Measurements from ENCODE around the gene EXD2. TPM values are rescaled to one million over a fixed set of nuclear protein-coding genes. Genes with fewer than 3 reads are reported as not detected.

Gene EXD2
- total RNA-seq, 2 experiments from 2014 or later = 10.5 to 11.5 TPM

DNA sequence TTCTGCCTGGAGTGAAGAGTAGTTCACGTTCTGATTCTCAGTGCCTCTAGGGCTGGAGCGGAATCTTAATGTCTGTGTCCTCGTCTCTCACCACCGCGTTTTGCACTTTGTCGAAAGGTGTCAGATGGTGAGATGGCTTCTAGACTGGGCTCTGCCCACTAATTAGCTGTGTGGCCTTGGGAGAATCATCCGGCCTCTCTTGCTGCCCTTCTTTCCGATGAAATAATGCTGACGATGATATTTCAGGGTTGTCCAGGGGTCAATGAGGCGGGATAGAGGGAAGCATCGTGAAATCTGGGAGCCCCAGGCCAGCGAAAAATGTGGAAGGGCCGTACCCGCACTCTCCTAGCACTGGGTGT, 67.8 kb downstream of the EXD2 start:
- H3K36me3 Mint-ChIP-seq = no peaks in the 10 kb centered on the region
- ChIA-PET POLR2A (no interaction called here), CTCF (interaction anchor here (1.3 to 6.7 kb wide), 3 partner anchors 16 to 200 kb away, joined by 3 to 42 read pairs (median 4); no protein-coding TSS in a partner anchor)
- intact Hi-C loops (cut with micrococcal nuclease) = no loop called here
- no peaks in the 10 kb centered on the region for H3K9me3 Mint-ChIP-seq
- peaks cover 43% of the 10 kb centered on the region for H3K27me3 Mint-ChIP-seq
- H3K27ac Mint-ChIP-seq = no peak overlapping the region
- DNase-seq = no peak
- no peak overlapping the region for H3K4me3 Mint-ChIP-seq
- H3K4me1 Mint-ChIP-seq (ENCODE audit: low read depth) = peaks cover 4% of the 10 kb centered on the region

- POLR2A ChIA-PET = no interaction called here
Measured at GRCh38 chr14:69259527-69260189, 68.4 kb downstream of the EXD2 start, which contains the start of gene GALNT16. GALNT16 (plus strand) TSS chr14:69260158; CDS start chr14:69260291, 133 bp downstream.

GRCh38 chr14:69260190-69260860, 69.0 kb downstream of the EXD2 start:
- no peak overlapping the region for H3K27ac Mint-ChIP-seq
- POLR2A ChIA-PET = no interaction called here
- peak overlapping the region; percentile 50 for H3K4me3 Mint-ChIP-seq
- CTCF ChIA-PET = interaction anchor here (0.6 to 6.7 kb wide), 9 partner anchors 17 to 204 kb away, joined by 3 to 42 read pairs (median 4); no protein-coding TSS in a partner anchor
- no peaks in the 10 kb centered on the region for H3K9me3 Mint-ChIP-seq
- peak; percentile 22 for DNase-seq
- H3K27me3 Mint-ChIP-seq = peaks cover 45% of the 10 kb centered on the region
- no peaks in the 10 kb centered on the region for H3K36me3 Mint-ChIP-seq
- H3K4me1 Mint-ChIP-seq (ENCODE audit: low read depth) = peaks cover 4% of the 10 kb centered on the region
- intact Hi-C loops (cut with micrococcal nuclease) = no loop called here

More at GRCh38 chr14:69259527-69260189, 68.4 kb downstream of the EXD2 start, which contains the start of gene GALNT16:
- no peak for DNase-seq
- H3K27me3 Mint-ChIP-seq = peaks cover 43% of the 10 kb centered on the region
- CTCF ChIA-PET = interaction anchor here (0.9 to 6.7 kb wide), 5 partner anchors 16 to 200 kb away, joined by 3 to 42 read pairs (median 4); no protein-coding TSS in a partner anchor
- no peaks in the 10 kb centered on the region for H3K9me3 Mint-ChIP-seq
- peak within 1 kb of the TSS; percentile 50 for H3K4me3 Mint-ChIP-seq
- no peaks in the 10 kb centered on the region for H3K36me3 Mint-ChIP-seq
- H3K27ac Mint-ChIP-seq = no peak within 1 kb of the TSS
- intact Hi-C loops (cut with micrococcal nuclease) = no loop called here
- H3K4me1 Mint-ChIP-seq (ENCODE audit: low read depth) = peaks cover 4% of the 10 kb centered on the region

DNA sequence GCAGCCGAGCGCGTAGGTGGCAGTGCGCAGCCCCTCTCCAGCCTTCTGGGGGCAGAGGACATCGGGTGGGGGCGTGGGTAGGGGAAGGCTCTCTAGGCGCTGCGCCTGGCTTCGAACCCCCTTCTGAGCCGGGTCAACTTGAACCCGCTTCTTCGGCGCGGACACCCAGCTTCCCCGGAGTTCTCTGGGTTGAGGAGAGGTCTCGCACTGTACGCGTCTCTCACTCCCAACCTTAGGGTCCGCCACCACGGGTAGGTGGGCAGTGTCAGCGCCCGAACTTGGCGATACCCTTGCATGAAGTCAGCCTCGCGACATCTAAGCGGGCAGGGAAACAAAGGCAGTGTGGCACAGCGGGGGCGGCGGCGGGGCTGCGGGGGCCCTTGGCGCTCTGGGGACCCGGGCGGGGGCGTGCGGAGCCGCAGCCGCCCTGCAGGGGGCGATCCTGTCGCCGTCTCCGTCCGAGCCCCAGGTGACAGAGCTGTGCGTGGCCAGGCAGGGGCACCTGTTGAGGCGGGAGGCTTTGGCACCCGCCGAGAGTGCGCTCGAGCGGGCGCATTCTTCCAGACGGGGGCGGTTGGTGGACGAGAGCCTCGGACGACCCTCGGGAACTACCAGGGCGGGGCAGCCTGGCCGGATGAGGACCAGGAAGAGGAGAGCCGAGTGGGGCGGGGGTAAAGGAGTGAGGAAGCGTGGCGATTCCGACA, 69.7 kb downstream of the EXD2 start:
- peaks cover 4% of the 10 kb centered on the region for H3K4me1 Mint-ChIP-seq (ENCODE audit: low read depth)
- H3K27me3 Mint-ChIP-seq = peaks cover 45% of the 10 kb centered on the region
- no peaks in the 10 kb centered on the region for H3K9me3 Mint-ChIP-seq
- ChIA-PET POLR2A (no interaction called here), CTCF (interaction anchor here (0.6 to 6.7 kb wide), 17 partner anchors 10 to 244 kb away, joined by 3 to 42 read pairs (median 3); no protein-coding TSS in a partner anchor)
- intact Hi-C loops (cut with micrococcal nuclease) = loop anchor here (1.0 kb wide), 1 partner anchor 199 kb away; no protein-coding TSS in a partner anchor
- DNase-seq = peak; percentile 67
- no peaks in the 10 kb centered on the region for H3K36me3 Mint-ChIP-seq
- H3K4me3 Mint-ChIP-seq = peak overlapping the region; percentile 48
- no peak overlapping the region for H3K27ac Mint-ChIP-seq

GRCh38 chr14:69261761-69262331, 70.5 kb downstream of the EXD2 start:
- peaks cover 45% of the 10 kb centered on the region for H3K27me3 Mint-ChIP-seq
- no peaks in the 10 kb centered on the region for H3K36me3 Mint-ChIP-seq
- H3K9me3 Mint-ChIP-seq = no peaks in the 10 kb centered on the region
- intact Hi-C loops (cut with micrococcal nuclease) = loop anchor here (1.0 kb wide), 1 partner anchor 198 kb away; no protein-coding TSS in a partner anchor
- no peak overlapping the region for H3K27ac Mint-ChIP-seq
- H3K4me1 Mint-ChIP-seq (ENCODE audit: low read depth) = peaks cover 4% of the 10 kb centered on the region
- ChIA-PET POLR2A (no interaction called here), CTCF (interaction anchor here (0.6 to 6.7 kb wide), 15 partner anchors 11 to 244 kb away, joined by 3 to 42 read pairs (median 3); no protein-coding TSS in a partner anchor)
- no peak for DNase-seq
- no peak overlapping the region for H3K4me3 Mint-ChIP-seq

DNA sequence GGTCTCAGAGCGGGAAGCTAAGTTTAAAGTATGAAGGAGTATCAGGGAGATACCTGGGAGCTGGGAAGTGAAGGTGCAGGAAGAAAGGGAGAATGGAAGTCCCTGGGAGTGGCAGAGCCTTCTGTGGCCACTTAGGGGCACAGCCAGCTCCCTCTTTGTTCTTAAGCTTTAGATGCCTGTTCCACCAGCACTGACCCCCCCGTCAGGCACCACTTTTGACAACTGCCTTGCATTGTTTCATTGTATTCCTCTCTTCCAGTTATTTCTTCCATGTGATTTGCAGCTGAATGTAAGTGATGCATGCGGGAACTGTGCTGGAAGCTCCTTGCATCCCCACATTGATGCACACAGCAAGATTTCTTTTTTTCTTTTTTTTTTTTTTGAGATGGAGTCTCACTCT, 71.2 kb downstream of the EXD2 start:
- Mint-ChIP-seq H3K27ac (no peak overlapping the region), H3K9me3 (no peaks in the 10 kb centered on the region), H3K4me3 (no peak overlapping the region), H3K36me3 (no peaks in the 10 kb centered on the region), H3K4me1 (ENCODE audit: low read depth) (peaks cover 4% of the 10 kb centered on the region), H3K27me3 (peaks cover 45% of the 10 kb centered on the region)
- intact Hi-C loops (cut with micrococcal nuclease) = no loop called here
- ChIA-PET CTCF (interaction anchor here (1.0 to 6.7 kb wide), 4 partner anchors 12 to 219 kb away, joined by 3 to 42 read pairs (median 4); no protein-coding TSS in a partner anchor), POLR2A (no interaction called here)
- no peak for DNase-seq

DNA sequence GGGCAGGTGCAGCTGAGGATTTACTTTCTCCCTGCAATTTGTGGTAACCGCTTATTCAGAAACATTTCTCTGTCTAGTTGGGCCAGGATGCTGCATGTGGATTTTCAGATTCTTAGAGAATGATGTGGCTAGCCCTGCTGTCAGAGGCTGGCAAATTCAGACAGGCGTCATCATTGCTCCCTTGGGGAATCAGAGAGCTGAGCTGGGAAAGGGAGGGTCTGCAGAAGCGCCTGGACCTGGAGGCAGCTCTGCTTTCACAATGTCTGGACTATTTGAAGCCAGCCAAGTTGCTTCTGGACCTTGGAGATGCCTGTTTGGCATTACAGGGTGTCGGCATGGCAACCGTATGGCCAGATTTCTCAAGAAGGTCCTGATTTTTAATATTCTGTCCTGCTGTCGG, 72.1 kb downstream of the EXD2 start:
- Mint-ChIP-seq H3K27me3 (peaks cover 40% of the 10 kb centered on the region), H3K27ac (no peak overlapping the region), H3K4me3 (no peak overlapping the region), H3K4me1 (ENCODE audit: low read depth) (peaks cover 4% of the 10 kb centered on the region), H3K36me3 (no peaks in the 10 kb centered on the region), H3K9me3 (no peaks in the 10 kb centered on the region)
- ChIA-PET POLR2A (no interaction called here), CTCF (interaction anchor here (1.0 to 6.7 kb wide), 3 partner anchors 12 to 218 kb away, joined by 3 to 42 read pairs (median 3); no protein-coding TSS in a partner anchor)
- DNase-seq = no peak
- intact Hi-C loops (cut with micrococcal nuclease) = no loop called here

GRCh38 chr14:69263771-69264170, 72.5 kb downstream of the EXD2 start:
- intact Hi-C loops (cut with micrococcal nuclease) = no loop called here
- no peaks in the 10 kb centered on the region for H3K36me3 Mint-ChIP-seq
- CTCF ChIA-PET = interaction anchor here (1.5 to 6.7 kb wide), 2 partner anchors 13 to 196 kb away, joined by 3 to 42 read pairs; no protein-coding TSS in a partner anchor

GRCh38 chr14:69266572-69267345, 75.5 kb downstream of the EXD2 start:
- intact Hi-C loops (cut with micrococcal nuclease) = no loop called here
- Mint-ChIP-seq H3K27me3 (peaks cover 18% of the 10 kb centered on the region), H3K9me3 (no peaks in the 10 kb centered on the region), H3K27ac (no peak overlapping the region), H3K36me3 (no peaks in the 10 kb centered on the region), H3K4me3 (no peak overlapping the region), H3K4me1 (ENCODE audit: low read depth) (no peaks in the 10 kb centered on the region)
- no peak for DNase-seq
- CTCF ChIA-PET = no interaction called here
- POLR2A ChIA-PET = no interaction called here

More at GRCh38 chr14:69263771-69264170, 72.5 kb downstream of the EXD2 start:
- no peak for DNase-seq
- POLR2A ChIA-PET = no interaction called here
- H3K4me1 Mint-ChIP-seq (ENCODE audit: low read depth) = peaks cover 4% of the 10 kb centered on the region
- H3K4me3 Mint-ChIP-seq = no peak overlapping the region
- H3K27me3 Mint-ChIP-seq = peaks cover 37% of the 10 kb centered on the region
- H3K9me3 Mint-ChIP-seq = no peaks in the 10 kb centered on the region
- H3K27ac Mint-ChIP-seq = no peak overlapping the region

- Mint-ChIP-seq H3K36me3 (no peaks in the 10 kb centered on the region), H3K9me3 (no peaks in the 10 kb centered on the region), H3K4me1 (ENCODE audit: low read depth) (no peaks in the 10 kb centered on the region), H3K4me3 (no peak overlapping the region), H3K27me3 (peaks cover 10% of the 10 kb centered on the region), H3K27ac (no peak overlapping the region)
- no peak for DNase-seq
- CTCF ChIA-PET = no interaction called here
- intact Hi-C loops (cut with micrococcal nuclease) = no loop called here
- POLR2A ChIA-PET = no interaction called here
Measured at GRCh38 chr14:69267492-69267891, 76.2 kb downstream of the EXD2 start.

DNA sequence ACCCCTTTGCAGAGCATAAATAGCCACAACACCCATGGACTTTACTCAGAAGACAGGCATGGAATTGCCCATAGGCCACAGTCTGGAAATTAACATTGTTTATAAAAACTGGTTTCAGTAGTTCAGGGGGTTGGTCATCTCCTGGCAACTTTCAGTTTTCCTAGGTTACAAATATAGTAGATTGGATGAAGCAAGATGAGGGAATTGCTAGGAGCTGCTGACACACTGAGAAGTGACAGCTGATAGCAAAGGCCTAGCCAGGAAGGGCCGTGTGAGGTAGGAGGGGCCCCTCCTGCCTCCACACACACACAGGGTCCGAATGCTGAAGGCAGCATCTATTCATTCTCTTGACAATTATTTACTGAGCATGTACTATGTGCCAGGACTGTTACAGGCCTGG, 76.9 kb downstream of the EXD2 start:
- ChIA-PET POLR2A (interaction anchor here (0.6 kb wide), 1 partner anchor 166 kb away, joined by 3 read pairs; no protein-coding TSS in a partner anchor), CTCF (no interaction called here)

More for the DNA sequence above, 76.9 kb downstream of the EXD2 start:
- H3K27ac Mint-ChIP-seq = no peak overlapping the region
- intact Hi-C loops (cut with micrococcal nuclease) = no loop called here
- DNase-seq = no peak
- H3K36me3 Mint-ChIP-seq = no peaks in the 10 kb centered on the region
- H3K4me1 Mint-ChIP-seq (ENCODE audit: low read depth) = no peaks in the 10 kb centered on the region
- H3K9me3 Mint-ChIP-seq = no peaks in the 10 kb centered on the region
- H3K4me3 Mint-ChIP-seq = no peak overlapping the region
- H3K27me3 Mint-ChIP-seq = peaks cover 7% of the 10 kb centered on the region

Measured in activated CD4-positive, alpha-beta memory T cell treated with anti-CD3 and anti-CD28 coated beads for 36 hours (primary cell).